Heart left ventricle (tissue), 13 donors: Measurements from ENCODE around the gene KLF4.

Source experiments
- POLR2A ChIP-seq, 2 donors: fragments of 450-650 bp; IDR thresholded peaks; one replicate each; pipeline ENCODE4 v1.6.1; 2017; ENCODE audit warnings: antibody characterized with exemption in 2 of 2, mild to moderate bottlenecking in 2 of 2, moderate library complexity in 2 of 2
- TF ChIP-seq, protein P1 (sequence below), 12 donors: fragments of 200-600 bp; sonication (generic) in 4 of 12; IDR thresholded peaks; one replicate each; pipeline versions ENCODE4 v1.5.0 to v1.8.0; 2018 to 2022; ENCODE audit warnings: antibody characterized with exemption in 12 of 12, mild to moderate bottlenecking in 5 of 12
- donor health status: ischemic (EF 13 %, LVEDD 7.1; RV severe dilation, severe dysfunction).
- donor health status: DM: no; HTN: yes; CAD: no.
- donor health status: DM: no; HTN: no; CAD: no.
- donor health status: ischemic (EF 25% LVEDD 6.9; RV normal size, moderate dysfunction).
- donor health status: ischemic (EF 25% LVEDD 5.7; RV mildly dilated, moderate dysfunction).
- donor health status: ischemic (EF 35%, LVEDD 5.7; RV mildly dilated, moderate dysfunction).
- donor health status: nonischemic (EF 11% LVEDD 7.7; RV severe dilation, severe dysfunction).
- donor health status: DM: yes; HTN: yes; CAD: no.
- donor health status: PGD.
- donor health status: ischemic (EF 29% LVEDD 5.4; RV normal size, mild dysfunction).
- donor health status: nonischemic (EF 23%, LVEDD 6.1; RV moderate dilation, normal function).

DNA sequence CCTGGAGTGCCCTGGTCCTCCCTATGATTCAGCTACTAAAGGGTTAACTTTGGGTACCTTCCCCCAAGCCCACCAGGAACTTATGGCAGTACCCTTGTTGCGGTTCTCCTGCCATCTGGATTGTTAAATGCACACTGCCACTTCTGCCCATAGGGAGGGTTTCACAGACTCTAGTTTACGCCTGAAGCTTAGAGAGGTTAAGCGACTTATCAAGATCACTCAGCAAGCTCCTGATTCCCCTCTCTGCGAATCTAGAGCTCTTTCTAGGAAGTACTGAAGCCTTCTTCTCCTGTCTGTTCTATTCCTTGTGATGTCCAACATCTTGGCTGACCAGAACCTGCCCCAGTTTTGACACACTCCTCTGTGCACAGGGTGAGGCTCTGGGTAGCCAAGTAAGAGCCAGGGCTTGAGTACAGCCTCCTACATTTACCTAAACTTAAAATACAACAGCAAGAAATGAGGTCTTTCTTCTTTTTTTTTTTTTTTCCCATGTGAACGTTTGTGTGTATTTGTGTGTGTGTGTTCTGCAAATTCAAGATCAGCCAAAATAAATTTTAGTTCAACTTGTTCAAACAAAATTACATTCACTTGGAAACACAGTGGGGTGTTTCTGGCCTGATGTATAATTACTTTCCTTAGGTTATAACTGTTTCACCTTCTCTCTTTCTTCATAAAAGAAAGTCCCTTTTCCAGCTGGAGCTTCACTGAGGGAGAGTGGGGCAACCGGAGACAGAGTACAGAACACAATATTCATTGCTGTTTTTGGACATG, 28.7 kb upstream of the KLF4 start:
- TF ChIP-seq, protein P1, sequence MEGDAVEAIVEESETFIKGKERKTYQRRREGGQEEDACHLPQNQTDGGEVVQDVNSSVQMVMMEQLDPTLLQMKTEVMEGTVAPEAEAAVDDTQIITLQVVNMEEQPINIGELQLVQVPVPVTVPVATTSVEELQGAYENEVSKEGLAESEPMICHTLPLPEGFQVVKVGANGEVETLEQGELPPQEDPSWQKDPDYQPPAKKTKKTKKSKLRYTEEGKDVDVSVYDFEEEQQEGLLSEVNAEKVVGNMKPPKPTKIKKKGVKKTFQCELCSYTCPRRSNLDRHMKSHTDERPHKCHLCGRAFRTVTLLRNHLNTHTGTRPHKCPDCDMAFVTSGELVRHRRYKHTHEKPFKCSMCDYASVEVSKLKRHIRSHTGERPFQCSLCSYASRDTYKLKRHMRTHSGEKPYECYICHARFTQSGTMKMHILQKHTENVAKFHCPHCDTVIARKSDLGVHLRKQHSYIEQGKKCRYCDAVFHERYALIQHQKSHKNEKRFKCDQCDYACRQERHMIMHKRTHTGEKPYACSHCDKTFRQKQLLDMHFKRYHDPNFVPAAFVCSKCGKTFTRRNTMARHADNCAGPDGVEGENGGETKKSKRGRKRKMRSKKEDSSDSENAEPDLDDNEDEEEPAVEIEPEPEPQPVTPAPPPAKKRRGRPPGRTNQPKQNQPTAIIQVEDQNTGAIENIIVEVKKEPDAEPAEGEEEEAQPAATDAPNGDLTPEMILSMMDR (IDR thresholded peaks at IDR 0.05), result no peak
- no peak for TF ChIP-seq POLR2A (IDR thresholded peaks at IDR 0.05)
